ENCODE measurements around the gene KCNQ1.

The KCNQ1 gene

DNA sequence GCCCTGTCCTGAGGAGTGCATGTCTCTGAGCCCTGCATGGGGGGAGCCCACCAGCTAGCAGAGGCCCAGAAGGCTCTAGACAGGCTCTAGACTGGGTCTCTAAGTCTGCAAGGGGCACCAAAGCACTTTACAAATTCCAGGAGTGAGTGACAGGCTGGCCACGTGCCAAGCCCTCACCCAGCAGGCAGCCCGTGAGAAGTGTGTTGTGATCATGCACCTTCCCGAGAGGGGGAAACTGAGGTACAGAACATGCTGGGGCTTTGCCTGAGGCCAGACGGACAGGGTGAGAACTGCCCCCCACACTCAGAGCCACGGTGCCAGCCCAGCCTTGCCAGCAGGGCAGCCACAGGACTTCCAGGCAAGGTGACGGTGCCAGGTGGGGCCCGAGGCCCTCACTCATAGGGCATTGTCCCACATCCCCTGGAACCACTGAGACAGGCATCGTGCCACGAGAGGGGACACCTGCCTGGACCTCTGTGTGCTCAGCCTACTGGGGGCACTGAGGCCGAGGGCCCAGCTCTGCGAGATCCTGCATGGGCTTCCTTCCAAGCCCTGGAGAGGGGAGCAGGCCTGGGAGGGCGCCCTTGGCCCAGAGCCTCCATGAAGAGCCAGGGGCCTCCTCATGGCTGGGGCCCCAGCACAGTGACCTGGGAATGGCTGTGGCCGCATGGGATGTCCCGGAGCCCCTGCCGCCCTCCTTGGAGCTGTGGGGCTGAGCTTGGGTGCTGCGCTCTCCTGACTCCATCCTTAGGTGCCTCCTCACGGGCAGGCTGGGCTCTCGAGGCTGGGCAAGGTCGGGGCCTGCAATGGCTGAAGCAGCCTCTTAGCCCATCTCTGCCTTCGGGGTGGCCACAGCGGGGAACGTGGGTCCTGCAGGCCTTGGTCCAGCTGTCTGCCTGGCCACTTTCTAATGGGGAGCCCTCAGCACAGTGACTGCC, 133.5 kb downstream of the KCNQ1 start:
- no peak for DNase-seq (ENCODE audit: low spot score)
- FAIRE-seq, result no peak

DNA sequence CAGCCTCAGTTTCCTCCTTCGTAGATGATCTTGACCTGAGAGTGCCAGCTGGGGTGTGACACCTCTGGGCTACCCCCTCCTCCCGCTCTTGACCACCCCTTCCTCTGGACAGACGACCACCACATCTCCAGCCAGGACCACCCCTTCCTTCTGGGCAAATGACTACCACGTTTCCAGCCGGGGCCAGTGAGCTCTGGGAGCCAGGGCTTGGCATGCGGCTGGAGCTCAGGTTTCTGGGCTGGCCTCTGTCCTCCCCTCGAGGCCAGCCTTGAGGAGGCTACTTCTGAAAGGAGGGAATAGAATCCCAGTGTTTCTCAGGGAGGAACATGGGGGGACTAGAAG, 134.1 kb downstream of the KCNQ1 start:
- FAIRE-seq (no peak), DNase-seq (ENCODE audit: low spot score) (no peak)

DNA sequence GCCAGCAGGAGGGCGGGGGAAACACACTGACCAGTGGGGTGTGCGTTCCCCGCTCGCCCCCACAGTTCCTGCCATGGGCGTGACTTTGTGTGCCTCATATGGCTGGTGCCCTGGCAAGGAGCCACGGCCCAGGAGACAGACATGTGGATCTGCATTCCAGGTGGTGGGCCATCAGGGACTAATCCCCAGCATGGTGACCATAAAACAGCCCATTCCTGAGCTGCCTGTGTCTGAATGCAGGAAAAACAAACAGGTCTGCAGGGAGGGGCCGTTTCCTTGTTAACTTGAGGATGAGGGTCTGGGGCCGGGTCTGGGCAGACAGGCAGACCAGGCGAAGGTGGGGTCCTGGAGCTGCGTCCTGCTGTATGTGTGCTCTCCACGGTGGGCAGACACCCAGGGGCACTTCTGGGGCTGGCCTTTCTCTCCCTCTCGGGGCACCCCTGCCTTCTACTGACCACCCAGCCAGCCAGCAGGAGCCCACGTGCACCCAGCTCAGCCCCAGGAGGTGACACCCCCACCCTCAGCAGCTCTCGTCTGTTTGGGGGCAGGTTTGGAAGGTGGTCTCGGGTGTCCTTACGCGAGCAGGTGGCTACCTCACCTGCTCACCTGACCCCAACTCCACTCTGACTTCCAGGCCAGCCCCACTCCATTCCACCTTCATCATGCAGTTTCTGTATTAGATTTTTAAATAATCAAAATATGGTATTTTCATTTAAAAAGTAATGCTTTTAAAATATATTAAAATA, 134.7 kb downstream of the KCNQ1 start:
- FAIRE-seq (no peak), DNase-seq (ENCODE audit: low spot score) (no peak)

DNA sequence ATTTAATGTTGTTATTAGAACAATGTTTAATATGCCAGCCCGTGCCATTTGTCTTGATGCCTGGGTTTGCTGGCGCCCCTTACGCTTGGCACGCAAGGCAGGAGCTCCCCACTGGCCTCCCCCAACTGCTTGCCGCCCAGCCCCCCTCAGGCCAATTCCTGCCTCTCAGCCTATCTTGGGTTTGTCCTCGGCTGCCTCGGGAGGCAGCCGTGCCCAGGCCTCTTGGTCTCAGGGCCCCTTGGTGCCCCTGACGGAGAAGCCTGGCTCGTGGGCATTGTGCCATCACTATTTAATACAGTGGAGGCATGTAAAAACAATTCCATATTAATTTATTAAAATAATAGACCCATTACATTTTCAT, 135.2 kb downstream of the KCNQ1 start:
- FAIRE-seq, result no peak
- no peak for DNase-seq (ENCODE audit: low spot score)

DNA sequence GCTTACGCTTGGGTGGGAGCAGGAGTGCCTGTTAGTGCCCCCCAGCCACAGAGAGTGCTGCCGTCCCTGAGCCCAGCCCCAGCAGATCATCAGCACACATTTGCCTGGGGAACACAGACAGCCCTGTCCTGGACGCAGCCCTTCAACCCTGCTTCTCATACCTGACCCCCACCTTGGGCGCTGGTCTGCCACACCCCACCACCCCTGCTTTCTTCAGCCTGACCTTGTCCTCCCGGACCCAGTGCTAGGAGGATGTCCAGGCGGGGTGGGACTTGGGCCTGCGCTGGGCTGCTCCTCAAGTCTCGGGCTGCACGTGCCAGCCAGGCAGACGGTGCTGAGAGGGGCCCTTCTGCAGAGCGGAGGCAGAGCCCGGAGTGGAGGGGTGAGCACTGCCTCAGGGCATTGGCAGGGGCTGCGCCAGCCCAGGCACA, 135.8 kb downstream of the KCNQ1 start:
- FAIRE-seq (no peak), DNase-seq (ENCODE audit: low spot score) (no peak)

DNA sequence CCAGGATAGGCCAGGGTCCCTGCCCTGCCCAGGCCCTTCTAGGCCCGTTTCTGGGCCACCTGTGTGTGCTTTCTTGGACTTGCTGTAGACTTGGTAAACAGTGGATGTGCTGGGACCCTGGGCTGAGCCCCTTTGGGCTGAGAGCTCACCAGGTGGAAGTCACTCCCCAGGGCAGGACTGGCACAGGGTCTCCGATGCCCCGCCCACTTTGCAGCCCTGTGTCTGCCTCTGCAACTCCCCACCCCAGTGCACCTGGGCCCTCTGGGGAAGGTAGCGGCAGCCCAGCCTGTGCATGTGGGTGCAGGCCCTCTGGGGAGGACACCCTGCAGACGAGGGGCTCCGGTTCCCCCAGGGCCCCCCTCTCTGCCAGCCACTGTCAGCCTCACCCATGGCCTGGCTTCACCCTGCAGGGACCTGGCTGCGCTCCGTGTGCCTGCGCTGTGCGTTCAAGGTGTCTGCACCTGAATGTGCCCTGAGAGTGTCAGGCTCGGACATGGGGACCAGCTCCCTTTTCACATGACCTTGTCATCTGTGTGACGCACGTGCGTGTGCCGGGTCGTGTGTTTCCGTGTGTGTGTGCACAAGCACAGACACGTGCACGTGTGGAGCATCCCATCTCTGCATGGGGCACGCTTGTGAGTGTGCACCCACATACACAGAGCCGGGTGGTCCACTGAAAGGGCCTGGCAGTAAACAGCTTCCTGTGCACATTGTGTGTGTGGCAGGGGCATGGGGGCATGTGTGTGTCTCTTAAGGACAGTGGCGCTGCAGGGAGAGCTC, 136.5 kb downstream of the KCNQ1 start:
- FAIRE-seq (no peak), DNase-seq (ENCODE audit: low spot score) (no peak)

- DNase-seq (ENCODE audit: low spot score) (no peak), FAIRE-seq (no peak)
These were observed 137.1 kb downstream of the KCNQ1 start for GRCh38 chr11:2581931-2582350.

DNA sequence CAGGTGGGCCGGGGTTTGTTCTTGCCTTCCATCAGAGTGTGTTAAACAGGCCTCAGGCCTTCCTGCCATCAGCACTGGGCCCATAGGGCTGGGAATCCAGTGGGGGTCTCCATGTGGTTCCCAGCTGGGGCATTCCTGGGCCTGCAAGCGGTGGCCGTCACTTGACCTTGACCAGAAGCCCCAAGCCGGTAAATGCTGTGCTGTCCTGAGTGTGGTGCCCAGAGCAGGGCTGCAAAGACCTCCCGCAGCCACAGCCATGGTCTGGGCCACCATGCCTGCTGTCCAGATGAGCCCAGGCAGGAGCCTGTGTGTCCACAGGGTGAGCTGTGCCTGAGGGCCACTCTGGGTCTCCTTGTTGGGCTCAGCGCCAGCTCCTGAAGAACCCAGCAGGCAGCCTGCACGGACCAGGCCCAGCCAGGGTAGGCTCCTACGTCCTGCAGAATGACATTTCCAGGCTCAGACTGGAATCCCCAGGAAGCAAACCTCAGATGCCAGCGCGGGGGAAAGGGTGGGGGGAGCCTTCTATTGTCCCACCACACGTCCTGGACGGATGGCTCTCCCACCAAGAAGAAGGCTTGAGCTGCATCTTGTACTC, 137.6 kb downstream of the KCNQ1 start:
- FAIRE-seq, result no peak
- no peak for DNase-seq (ENCODE audit: low spot score)

DNA sequence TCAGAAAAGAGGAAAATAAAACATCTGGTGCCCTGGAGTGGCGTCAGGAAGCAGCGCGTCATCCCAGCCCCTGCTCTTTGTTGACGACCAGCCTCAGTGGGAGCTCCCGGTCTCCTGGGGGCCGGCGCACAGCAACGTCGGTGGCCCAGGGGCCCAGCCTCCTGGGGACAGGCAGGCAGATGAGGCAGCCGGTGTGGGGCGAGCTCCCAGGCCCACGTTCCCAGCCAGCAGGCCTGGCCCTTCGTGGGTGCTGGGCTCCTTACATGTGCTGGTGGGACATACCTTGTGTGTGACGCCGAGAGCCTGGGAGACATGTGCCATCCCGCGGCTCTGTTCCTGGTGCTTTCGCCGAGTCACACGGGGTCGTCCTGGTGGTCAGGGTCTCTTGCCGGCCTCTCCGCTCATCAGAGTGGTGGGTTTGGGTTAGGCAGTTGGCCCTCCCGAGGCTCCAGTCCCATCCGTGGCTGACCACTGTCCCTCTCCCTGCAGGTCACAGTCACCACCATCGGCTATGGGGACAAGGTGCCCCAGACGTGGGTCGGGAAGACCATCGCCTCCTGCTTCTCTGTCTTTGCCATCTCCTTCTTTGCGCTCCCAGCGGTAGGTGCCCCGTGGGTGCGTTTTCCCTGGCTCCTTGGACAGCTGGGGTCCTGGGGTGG, 138.3 kb downstream of the KCNQ1 start:
- DNase-seq (ENCODE audit: low spot score), result no peak
- no peak for FAIRE-seq

DNA sequence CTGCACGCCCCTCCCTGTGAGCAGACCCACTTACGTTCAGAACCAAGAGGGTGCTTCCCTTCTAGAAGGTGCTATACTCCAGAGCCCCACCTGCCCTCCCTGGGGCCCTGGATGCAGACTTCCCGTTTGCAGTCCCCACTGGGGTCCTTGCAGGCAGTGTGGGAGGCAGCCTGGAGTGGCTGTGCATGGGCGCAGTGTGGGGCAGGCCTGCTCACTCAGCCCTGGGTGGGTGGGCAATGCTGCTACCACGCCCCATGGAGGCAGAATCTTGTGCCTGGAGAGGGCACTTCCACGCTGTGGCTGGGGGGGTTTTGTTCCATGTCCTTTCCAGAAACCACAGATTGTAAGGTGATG, 138.8 kb downstream of the KCNQ1 start:
- no peak for FAIRE-seq
- DNase-seq (ENCODE audit: low spot score), result no peak

- DNase-seq (ENCODE audit: low spot score) (no peak), FAIRE-seq (no peak)
These were observed 139.6 kb downstream of the KCNQ1 start for GRCh38 chr11:2584434-2584811.

- FAIRE-seq (no peak), DNase-seq (ENCODE audit: low spot score) (no peak)
These were observed 140.2 kb downstream of the KCNQ1 start for GRCh38 chr11:2584812-2585565.

DNA sequence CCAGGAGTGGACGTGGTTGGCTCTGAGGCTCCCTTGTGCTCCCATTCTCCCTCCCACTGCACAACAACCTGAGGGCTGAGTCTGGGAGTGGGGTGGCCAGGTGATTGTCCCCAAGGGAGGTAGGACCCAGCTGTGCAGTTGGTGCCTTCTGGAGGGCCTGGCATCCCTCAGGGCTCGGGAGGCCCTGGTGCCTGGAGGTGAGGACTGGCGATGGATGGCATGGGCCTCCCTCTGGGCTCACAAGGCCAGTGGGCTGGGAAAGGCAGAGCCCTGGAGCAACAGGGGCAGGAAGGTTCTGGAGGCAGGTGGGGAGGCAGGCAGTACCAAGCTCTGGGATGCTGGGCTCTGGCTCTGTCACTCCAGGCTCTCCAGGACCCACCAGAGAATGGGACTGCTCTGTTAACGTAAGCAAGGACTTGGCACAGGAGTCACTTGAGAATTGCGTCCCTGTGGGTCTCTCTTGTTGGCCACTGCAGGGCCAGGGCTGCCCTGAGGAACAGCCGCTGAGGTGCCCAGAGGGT, 140.8 kb downstream of the KCNQ1 start:
- no peak for DNase-seq (ENCODE audit: low spot score)
- no peak for FAIRE-seq

GRCh38 chr11:2586087-2586792, 141.4 kb downstream of the KCNQ1 start:
- DNase-seq (ENCODE audit: low spot score) (no peak), FAIRE-seq (no peak)

- DNase-seq (ENCODE audit: low spot score) (no peak), FAIRE-seq (no peak)
These were observed 142.0 kb downstream of the KCNQ1 start for GRCh38 chr11:2586793-2587131.

DNA sequence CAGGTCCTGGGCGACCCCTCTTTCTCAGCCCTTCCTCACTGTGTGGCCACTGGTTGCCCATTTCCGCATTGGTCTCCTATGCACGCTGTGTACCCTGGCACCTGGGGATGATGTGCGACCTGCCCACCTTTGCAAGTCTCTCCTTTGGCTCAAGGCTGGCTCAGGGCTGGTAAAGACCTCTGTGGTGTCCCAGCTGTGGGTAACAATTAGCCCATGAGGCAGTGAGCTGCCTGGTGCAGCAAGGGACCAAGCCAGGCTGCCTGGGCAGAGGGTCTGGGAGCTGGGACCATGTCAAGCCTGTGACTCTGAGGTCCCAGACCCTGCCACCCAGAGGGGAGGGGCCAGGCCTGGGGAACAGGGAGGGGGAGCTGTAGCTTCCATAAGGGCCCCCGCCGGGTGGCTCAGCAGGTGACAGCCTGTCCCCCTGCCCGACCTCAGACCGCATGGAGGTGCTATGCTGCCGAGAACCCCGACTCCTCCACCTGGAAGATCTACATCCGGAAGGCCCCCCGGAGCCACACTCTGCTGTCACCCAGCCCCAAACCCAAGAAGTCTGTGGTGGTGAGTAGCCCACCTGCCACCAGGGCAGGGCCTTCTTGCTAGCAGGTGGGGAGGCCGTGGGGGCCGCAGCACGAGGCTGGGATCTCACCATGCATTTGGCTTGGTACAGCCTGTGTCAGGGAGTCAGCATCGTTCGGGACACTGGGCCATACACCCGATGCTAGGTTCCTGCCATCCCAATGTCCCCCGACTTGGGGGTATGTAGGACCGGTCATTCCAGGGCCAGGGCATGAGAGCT, 142.5 kb downstream of the KCNQ1 start:
- no peak for FAIRE-seq
- DNase-seq (ENCODE audit: low spot score), result no peak

DNA sequence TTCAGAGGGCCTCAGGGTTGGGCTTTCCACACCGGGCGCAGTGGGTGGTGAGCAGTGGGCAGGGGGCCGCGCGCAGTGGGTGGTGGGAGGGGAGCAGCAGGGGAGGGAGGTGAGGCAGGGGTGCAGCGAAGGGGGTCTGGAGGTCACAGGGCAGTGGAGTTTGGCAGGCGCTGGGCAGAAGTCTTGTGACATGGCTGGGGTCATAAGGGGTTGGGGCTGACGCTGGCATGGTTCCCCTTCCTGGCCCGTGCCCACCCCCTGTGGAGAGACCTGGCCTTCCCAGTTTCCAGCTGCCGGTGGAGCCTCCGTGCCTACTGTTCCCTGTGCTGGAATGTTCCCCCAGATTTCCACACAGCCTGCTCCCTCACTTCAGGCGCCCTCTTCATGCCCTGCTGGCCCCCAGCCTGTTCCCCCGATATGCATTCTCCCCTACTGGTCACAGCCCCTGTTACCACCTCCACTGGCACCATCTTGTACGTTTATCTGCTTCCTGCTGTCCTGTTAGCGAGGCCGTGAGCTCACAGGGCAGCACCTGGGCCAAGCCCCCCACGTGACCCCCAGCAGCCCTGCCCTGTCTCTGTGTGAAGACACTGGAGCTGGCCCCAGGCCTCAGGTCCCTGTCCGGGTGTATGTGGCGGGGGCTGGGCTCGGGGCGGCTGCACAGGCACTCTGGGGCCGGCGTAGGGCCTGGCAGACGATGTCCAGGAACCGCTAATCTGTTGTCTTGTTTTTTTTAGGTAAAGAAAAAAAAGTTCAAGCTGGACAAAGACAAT, 143.4 kb downstream of the KCNQ1 start:
- DNase-seq (ENCODE audit: low spot score), result no peak
- no peak for FAIRE-seq
